ENCODE data around the gene PAQR8. TPM values are rescaled to one million over a fixed set of nuclear protein-coding genes. Genes with fewer than 3 reads are reported as not detected.

PAQR8 gene
- total RNA-seq, 1 experiment from 2014 or later = 3.0 TPM

GRCh38 chr6:52333840-52334200, 28.1 kb upstream of the PAQR8 start:
- Histone ChIP-seq H2BK12ac (ENCODE audit: insufficient read length, low read depth, low read length) (no peak overlapping the region), H3K23me2 (ENCODE audit: insufficient read length, low read depth, low read length, poor library complexity, severe bottlenecking) (no peaks in the 10 kb centered on the region), H4K20me1 (ENCODE audit: control insufficient read depth, insufficient read depth, insufficient read length) (no peaks in the 10 kb centered on the region), H3K4ac (ENCODE audit: low read depth, low read length) (no peak overlapping the region), H3K9ac (ENCODE audit: extremely low read depth, insufficient read length, low read length) (no peak overlapping the region), H3K79me1 (ENCODE audit: insufficient read depth, low read depth, low read length, poor library complexity, severe bottlenecking) (no peaks in the 10 kb centered on the region), H4K91ac (ENCODE audit: insufficient read length, low read depth, low read length) (no peak overlapping the region), H3K18ac (ENCODE audit: insufficient read length, low read depth, low read length) (no peak overlapping the region), H2BK15ac (ENCODE audit: low read depth, low read length) (no peak overlapping the region), H3T11ph (ENCODE audit: low read length) (no peak overlapping the region), H3K27ac (ENCODE audit: insufficient read length, low read depth, low read length) (no peak overlapping the region), H3K23ac (ENCODE audit: insufficient read length, low read depth, low read length) (no peak overlapping the region), H2AK5ac (ENCODE audit: insufficient read length, low read length) (no peak overlapping the region), H2BK5ac (ENCODE audit: insufficient read length, low read length) (no peak overlapping the region), H3K56ac (ENCODE audit: insufficient read length, low read depth, low read length) (no peak overlapping the region), H3K4me1 (ENCODE audit: insufficient read depth, low read length) (no peaks in the 10 kb centered on the region; the same call in 1 of the 2 replicates), H3K27me3 (ENCODE audit: insufficient read depth, low read length) (no peaks in the 10 kb centered on the region), H3K79me2 (ENCODE audit: insufficient read depth, low read length) (no peaks in the 10 kb centered on the region), H2BK20ac (ENCODE audit: low read depth, low read length, poor library complexity, severe bottlenecking) (no peak overlapping the region), H2BK120ac (ENCODE audit: low read depth, low read length, poor library complexity, severe bottlenecking) (no peak overlapping the region), H3K14ac (ENCODE audit: insufficient read depth, low read length) (no peak overlapping the region), H3K4me2 (ENCODE audit: insufficient read depth, insufficient read length, low read length) (no peak overlapping the region), H2AFZ (ENCODE audit: low read length) (no peak overlapping the region), H4K5ac (ENCODE audit: insufficient read length, low read depth, low read length) (no peak overlapping the region), H3K9me3 (ENCODE audit: control insufficient read depth, low read depth, low read length) (no peaks in the 10 kb centered on the region), H4K8ac (replicated peaks; ENCODE audit: insufficient read length, low read depth, low read length) (no peak overlapping the region)
- DNase-seq = no peak
- no peaks in the 10 kb centered on the region for H3K9me3 Mint-ChIP-seq
- no peak overlapping the region for H3K27ac Mint-ChIP-seq
- H3K4me3 Mint-ChIP-seq = no peak overlapping the region
- H3K36me3 Mint-ChIP-seq (ENCODE audit: insufficient read depth in 1 of 3, low read depth in 3 of 3) = no peaks in the 10 kb centered on the region
- no CpG with 5 or more reads among the region's 1 CpG for WGBS (ENCODE audit: extremely low coverage, insufficient read length, low lambda C conversion rate)
- H3K27me3 Mint-ChIP-seq (ENCODE audit: low read depth) = peaks cover 6% of the 10 kb centered on the region
- peaks cover 6 to 10% of the 10 kb centered on the region in 2 experiments for H3K4me1 Mint-ChIP-seq
- no peak for TF ChIP-seq CTCF (conservative IDR thresholded peaks at IDR 0.05)

Data from H9 (cell line).